ENCODE measurements around the gene KNTC1.

- TF ChIP-seq CTCF (CRISPR knock-in tag; IDR thresholded peaks at IDR 0.05): no peak
- no peak for TF ChIP-seq GTF3A (CRISPR knock-in tag; conservative IDR thresholded peaks at IDR 0.05)
- TF ChIP-seq SPEN (CRISPR knock-in tag; IDR thresholded peaks at IDR 0.05; ENCODE audit: low read depth): no peak
Measured at GRCh38 chr12:122483969-122484368, 43.1 kb upstream of the KNTC1 start.

Measured in HepG2 (cell line).